T-helper 2 cell treated with Interferon-gamma antibody and Interleukin-4, amounts not matched to agents 100 ng/mL and 5 ng/mL, for 36 hours (primary cell): ENCODE data around the gene CAPG. TPM values are rescaled to one million over a fixed set of nuclear protein-coding genes. Genes with fewer than 3 reads are reported as not detected.
"Not testable (repeated sequence)": the region's sequence is repeated elsewhere in the genome, so short reads cannot be mapped to it uniquely, and the experiment has no call there.

Experiments
- intact Hi-C: fragments of 100-400 bp; cut with micrococcal nuclease; formaldehyde crosslinking; loops from one replicate; pipeline ENCODE4 v1.15.1; 2023
- total RNA-seq: library from RNA; stranded (reverse); gene quantifications from 2 replicates; pipeline ENCODE4 v1.2.3, GENCODE V29; 2022

Gene CAPG, protein sequence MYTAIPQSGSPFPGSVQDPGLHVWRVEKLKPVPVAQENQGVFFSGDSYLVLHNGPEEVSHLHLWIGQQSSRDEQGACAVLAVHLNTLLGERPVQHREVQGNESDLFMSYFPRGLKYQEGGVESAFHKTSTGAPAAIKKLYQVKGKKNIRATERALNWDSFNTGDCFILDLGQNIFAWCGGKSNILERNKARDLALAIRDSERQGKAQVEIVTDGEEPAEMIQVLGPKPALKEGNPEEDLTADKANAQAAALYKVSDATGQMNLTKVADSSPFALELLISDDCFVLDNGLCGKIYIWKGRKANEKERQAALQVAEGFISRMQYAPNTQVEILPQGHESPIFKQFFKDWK
- total RNA-seq = 403 and 407 TPM in 2 replicates

DNA sequence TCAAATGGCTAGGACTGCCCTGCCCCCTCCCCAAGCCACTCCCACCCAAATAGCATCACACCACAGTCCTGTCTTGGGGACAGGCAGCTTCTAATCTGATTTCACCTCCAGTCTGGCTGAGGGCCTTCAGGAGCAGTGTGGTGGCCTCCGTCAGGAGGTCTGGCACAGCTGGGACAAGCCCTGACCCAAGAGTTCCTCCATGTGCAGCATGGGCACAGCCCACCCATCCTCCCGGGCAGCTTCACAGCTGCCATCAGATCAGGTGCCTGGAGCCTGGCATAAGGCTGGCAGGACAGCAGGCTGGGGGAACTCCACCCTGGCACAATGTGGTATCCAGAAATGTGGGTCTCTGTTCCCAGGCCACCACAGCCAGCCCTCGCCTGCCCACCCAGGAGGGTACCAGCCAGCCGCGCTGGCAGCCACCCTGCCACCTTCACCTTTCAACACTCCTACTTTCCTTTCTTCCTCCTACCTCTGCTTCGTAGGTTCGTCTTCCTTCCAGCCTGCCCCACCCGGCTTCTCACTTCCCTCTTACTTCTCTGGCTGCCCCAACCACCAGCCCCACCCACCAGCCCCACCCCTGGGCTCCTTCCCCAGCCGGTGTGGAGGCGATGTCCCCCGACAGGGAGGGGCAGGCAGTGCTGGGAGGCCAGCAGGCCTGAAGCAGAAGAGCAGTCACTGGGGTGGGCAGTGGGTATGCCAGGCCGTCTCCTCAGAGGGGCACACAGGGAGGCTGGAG, at the start of gene CAPG:
Gene CAPG, minus strand, starts transcription at position 522 of the 739 bp plus-strand sequence. CDS start 8,221 bp downstream, outside the sequence.
- intact Hi-C loops = loop anchor here (2.0 kb wide), 2 partner anchors 55 to 83 kb away; partner anchors contain the start of genes ELMOD3, RETSAT and TGOLN2

DNA sequence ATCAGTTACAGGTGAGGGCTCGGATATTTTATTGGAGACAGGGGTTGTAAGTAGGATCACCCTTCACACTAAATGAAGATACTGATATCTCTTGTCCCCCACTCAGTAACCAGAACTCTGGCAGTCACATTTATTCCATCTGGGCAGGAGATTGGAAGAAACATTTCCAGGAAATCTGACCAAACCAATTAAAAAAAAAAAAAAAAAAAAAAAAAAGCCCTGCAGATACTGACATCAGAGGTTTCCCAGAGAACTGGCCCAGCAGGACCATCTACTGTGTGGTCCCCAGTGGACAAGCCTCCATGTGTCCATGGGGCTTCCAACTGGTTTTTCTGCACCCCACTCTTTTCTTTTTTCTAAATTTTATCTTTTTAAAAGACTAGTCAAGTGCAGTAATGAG, 49.6 kb upstream of the CAPG start:
- intact Hi-C loops = no loop called here

DNA sequence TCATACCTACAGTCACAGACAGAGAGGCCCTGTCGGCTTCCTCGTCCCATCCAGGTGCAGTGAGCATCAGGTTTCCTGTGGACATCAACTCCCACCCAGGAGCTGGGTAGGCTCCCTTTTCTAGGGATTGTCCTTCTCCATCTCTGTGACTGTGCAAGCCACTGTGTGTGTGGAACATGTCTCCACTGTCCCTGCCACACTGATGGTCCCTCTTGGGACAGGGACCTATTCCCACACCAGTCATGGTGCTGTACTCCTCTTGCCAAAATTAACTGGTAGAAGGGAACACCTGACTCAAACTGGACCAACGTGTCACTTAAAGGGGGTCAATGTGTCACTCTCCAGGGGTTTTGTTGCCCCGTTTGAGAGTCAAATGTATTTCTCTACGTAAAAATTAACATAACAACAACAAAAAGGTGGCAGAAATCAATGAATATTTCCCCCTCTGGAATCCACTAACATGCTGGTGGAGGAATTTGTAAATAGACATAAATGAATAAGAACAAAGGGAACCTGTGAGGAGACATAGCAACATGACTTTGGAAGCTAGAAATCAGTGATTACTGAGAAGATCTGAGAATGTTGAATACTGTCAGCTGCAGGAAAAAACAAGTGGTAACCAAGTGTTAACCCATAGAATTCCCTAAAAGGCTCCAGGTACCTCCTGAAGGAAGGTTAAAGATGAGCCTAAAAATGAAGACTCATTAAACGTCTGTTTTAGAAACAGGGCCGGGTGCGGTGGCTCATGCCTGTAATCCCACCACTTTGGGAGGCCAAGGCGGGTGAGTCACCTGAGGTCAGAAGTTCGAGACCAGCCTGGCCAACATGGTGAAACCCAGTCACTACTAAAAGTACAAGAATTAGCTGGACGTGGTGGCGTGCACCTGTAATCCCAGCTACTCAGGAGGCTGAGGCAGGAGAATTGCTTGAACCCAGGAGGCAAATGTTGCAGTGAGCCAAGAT, 48.7 kb upstream of the CAPG start:
- intact Hi-C loops = no loop called here

DNA sequence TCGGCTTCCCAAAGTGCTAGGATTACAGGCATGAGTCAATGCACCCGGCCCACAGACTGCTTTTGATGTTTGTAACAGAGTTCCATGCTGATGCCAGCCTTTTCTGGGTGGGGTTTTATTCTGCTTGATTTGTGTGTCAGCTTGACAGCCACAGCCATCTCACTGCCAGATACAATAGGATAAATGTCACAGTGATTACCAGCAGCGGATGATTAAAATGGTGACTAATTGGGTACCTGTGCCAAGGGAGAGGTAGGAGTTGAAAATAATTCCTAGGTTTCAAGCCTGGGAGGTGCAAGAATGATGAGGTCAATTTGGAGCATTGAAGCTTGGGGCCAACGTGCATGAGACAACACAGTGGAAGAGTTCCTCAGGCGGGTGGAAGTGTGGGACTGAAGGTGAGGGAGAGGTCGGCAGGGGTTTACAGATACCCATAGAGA, 47.7 kb upstream of the CAPG start:
- intact Hi-C loops = no loop called here

DNA sequence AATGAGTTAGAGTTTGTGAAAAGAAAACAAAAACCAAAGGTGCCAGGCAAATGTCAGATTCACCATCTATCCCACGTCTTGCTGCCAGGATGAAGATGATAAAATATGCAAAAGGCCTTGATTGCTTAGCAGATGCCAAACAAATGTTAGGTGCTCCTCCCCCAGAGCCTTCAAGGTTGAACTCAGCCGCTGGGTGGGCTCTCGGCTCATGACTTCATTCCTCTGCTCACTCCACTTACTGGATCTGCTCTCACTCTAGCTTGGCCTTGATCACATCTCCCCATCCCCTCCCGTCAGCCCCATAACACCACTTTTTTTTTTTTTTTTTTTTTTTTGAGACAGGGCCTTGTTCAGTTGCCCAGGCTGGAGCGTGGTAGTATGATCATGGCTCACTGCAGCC, 46.9 kb upstream of the CAPG start:
- intact Hi-C loops = no loop called here

DNA sequence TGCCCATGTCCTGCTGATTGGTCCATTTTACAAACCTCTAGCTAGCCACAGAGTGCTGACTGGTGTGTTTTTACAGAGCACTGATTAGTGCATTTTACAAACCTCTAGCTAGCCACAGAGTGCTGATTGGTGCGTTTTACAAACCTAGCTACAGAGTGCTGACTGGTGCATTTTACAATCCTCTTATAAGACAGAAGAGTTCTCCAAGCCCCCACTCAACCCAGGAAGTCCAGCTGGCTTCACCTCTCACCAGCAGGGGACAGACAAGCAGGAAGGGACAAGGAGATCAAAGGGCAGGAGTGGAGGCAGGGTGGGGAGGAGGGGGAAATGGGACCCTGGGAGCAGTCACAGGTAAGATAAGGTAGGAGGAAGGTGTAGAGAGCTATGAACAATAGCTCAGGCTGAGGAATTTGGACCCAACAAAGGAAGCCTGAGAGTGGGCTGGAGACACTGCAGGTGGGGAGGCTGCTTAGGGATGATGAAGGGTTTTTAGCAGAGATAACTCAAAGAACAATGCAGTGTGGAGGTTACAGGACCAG, 45.5 kb upstream of the CAPG start:
- intact Hi-C loops = no loop called here

DNA sequence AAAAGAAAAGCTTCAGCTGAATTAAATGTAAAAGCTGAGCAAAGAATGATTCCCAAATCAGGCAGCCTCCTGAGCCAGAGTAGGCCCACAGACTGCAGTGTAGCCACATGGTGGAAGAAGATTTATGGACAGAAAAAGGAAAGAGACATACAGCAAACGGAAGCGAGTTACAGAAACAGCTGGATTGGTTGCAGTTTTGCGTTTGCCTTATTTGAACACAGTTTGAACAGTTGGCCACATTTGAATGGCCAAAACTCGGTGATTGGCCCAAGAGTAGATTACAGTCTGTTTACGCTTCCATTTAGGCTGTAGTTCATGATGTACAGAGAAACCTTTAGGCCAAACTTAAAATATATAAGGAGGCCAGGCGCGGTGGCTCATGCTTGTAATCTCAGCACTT, 43.4 kb upstream of the CAPG start:
- intact Hi-C loops = no loop called here

DNA sequence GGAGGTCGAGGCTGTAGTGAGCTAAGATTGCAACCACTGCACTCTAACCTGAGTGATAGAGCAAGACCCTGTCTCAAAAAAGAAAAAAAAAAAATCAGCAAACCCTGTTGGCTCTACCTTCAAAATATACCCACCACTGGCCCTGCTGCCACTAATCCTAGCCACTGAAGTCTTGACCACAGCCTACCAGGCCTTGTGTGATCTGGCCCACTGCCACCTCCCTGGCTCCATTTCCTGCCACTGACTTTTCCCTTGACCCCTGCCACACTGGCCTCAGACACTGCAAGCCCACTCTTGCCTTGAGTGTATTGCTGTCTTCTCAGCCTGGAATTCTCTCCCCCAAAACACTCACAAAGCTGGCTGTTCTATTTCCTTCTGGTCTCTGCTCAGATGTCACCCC, 42.1 kb upstream of the CAPG start:
- intact Hi-C loops = no loop called here

DNA sequence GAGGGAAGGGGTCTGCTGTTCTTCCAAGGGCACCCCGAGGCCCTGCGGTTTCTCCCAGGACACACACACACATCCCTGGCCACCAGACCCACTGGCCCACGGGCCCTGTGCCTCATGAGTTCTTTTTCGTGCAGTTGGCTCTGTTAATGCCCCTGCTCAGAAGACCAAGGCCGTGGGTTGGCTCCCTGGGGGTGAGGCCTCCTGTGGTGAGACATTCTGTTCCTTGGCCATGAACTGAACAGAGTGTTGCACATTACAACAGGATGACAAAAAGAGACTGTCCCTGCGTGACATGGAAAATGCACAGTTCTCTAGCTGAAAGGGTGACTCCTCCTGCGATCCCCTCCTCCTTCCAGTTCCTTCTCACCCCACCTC, 39.0 kb upstream of the CAPG start:
- intact Hi-C loops = no loop called here

DNA sequence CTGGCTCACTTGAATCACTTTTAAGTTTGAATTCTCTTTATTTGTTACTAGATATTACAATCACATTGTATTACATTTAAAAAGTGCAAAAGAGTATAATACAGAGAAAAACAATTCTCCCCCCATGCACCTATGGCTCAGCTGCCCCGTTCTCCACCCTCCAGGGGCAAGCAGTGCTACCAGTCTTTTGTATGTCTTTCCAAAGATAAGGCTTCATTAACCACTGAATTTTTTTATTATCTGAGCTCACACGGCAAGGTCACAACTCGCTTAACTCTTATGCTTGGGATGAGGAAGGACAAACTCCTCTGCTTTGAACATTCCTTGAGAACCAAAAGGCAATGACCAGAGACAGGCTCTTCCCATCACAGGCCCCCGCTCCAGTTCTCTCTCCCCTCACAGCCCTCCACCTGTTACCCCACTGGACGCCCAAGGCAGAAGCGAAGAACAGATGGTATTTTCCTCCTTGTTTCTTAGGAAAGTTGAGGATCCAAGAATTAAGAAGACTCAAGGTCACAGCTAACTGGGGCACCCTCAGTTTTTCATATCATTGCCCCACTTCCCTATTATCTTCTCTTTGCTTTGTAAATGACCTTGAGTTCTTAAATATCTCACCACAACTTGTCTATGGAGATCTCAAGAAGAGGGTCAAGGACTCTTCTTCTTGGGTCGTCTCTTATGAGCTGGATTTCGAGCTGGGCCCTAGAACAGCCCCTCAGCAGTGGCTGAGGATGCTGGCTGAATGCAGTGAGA, 38.5 kb upstream of the CAPG start:
- intact Hi-C loops = no loop called here

DNA sequence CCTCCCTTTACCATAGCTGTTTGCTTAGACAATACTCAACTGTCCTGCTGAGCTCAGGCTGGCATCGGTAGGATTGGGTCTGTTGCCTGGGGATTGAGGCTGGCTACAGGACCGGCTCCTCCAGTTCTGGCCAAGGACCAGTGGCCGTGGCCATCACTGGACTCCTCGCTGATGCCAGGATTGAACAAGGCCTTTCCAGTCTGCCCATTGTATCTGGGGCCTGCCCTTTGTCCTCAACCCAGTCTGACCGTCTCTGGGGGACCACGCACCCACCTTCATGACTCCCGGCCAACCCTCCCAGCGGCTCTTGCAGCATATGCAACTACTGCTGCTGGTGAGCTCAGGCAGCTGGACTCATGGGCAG, 37.0 kb upstream of the CAPG start:
- intact Hi-C loops = no loop called here

DNA sequence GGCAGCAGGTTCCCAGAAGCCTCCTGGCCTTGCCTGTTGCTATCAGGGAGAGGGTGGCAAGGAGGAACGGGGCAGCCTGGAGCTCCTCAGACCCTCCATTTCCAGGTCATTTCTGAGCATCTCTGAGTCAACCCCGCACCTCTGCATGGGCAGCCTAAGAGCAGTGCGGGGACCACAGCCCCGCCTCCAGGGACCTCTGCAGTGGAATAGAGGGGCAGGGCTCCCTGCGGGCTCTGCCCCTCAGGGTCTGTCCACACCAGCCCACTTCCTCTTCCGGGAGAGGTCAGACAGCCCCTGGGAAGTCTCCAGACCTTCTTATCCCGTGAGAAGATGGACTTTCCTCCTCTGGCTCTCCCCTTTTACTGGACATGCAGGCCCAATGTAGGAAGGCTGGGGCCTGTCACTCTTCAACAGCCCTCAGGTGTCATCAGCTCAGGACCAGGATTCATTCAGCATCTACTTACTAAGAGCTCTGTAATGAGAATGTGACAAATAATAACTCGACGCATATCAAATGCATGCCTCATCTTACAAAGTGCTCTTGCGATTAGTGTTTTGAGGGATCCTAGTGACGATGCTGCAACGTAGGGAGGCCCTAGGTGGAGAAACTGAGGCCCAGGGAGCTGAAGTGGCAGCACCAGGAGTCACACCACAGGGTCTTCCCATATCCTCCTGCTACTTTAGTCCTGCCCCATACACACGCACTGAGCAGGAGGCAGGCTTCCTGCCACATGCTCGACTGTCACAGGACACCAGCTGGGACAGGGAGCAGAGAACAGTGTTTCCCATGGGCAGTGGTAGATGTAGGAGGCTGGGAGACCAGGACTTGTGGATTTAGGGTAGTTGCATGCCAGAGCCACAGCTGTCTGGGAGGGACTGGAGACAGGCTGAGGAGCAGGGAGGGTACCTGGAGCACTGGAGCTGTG, 36.4 kb upstream of the CAPG start:
- intact Hi-C loops = no loop called here

DNA sequence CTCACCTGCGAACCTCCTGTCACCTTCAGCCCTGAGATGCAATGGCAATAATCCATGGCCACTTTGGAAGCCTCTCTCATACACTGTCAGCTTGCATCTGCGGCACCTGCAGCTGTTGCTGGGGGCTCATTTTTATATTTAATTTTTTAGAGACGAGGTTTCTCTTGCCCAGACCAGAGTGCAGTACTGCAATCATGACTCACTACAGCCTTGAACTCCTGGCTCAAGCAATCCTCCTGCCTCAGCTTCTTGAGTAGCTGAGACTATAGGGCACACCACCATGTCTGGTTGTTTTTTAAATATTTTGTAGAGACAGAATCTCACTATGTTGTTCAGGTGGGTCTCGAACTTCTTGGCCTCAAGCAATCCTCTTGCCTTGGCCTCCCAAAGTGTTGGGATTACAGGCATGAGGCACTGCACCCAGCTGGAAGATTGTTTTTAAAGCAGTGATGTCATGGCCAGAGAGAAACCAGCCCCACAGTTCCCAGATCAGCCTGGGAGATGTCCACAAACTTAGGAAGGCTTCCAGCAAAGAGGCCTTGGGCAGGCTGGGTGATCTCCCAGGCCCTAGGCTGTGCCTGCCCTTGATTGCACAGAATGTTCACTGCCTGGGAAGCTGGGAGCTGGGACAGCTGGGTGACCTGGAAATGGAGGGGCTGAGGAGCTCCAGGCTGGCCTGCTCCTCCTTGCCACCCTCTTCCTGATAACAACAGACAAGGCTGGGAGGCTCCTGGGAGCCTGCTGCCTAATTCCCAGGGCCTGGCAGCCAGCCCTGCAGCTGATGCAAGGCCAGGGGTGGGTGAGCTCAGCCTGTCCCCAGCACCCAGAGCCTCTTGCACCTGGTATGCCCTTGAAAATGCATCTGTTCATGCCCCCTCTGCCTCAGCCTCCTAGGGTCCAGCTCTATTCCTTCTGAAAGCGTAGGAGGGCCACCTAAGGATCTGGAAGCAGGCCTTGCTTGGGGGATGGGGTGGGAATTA, 35.4 kb upstream of the CAPG start:
- intact Hi-C loops = no loop called here

DNA sequence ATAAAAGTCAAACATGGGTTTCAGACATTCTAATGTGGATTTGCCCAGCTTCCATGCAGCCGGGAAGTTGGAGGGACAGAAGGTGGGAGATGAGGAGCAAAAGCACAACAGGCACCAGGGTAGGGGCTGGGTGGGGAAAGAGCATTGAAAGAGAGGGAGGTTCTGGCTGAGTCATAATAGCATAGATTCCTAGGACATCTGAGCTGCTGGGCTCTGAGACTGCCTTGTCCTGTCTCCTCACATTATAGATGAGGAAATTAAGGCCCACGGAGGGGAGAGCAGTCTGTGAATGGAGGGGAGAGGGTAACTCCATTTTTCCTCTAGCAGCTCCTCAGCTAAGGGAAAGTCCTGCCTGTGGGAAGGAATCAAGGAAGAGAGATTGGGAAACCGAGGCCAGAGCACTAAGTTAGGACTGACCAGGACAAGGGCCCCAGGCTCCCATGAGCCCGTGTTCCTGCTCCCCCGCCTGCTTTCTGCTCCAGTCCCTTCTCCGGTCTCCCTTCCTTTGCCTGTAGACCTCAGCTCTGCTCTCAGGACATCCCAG, 34.5 kb upstream of the CAPG start:
- intact Hi-C loops = no loop called here

DNA sequence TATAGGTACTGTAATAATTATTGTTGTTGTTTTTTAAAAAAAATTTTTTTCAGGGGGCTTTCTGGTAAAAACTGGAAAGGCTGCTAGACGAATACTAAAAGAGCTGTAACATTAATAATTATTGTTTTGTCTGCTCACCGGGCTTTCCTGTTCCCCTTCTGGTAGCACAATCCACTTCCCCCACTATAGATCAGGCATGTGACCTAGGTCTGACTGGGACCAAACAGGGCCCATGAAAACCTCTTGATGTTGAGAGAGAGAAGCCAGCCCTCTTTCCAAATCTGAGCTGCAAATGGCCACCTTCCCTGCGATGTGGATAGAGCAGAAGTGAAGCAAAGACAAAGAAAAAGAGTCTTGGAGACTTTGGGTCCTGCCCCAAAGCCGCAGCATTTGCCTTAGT, 31.7 kb upstream of the CAPG start:
- intact Hi-C loops = no loop called here

DNA sequence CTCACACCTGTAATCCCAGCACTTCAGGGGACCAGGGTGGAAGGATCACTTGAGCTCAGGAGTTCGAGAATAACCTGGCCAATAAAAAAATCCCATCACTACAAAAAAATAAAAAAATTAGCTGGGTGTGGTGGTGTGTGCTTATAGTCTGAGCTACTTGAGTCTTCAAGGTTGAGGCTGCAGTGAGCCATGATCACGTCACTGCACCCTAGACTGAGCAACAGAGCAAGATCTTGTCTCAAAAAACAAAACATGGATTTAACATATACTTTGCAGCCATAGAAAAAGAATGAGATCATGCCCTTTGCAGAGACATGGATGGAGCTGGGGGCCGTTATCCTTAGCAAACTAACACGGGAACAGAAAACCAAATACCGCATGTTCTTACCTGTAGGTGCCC, 30.6 kb upstream of the CAPG start:
- intact Hi-C loops = no loop called here

DNA sequence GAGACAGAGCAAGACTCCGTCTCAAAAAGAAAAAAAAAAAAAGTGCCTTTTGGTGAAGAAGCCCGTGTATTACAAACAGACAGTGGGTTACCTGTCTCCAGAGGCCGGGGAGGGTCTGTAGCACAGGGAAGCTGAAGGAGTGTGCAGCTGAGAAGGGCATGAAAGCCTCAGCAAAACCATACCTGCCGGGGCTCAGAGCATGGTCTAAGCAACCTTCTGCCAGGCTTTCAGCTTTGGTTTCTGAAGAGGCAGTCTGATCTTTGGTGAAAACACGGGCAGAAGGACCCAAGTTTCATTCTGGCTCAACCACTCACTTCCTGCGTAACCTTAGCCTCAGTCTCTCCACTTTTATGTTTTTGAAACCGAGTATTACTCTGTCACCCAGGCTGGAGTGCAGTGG, 29.8 kb upstream of the CAPG start:
- intact Hi-C loops = no loop called here

DNA sequence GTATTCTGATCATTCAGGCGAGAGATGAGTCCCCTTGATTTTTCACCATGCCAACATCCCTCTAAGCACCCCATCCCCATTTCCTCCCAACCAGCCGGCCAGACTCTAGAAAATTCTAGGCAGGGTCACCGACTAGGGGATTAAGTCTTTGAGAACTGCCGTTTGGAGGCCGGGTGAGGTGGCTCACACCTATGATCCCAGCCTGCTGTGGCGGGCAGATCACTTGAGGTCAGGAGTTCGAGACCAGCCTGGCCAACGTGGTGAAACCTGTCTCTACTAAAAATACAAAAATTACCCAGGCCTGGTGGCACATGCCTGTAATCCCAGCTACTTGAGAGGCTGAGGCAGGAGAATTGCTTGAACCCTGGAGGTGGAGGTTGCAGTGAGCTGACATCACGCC, 29.4 kb upstream of the CAPG start:
- intact Hi-C loops = not testable (repeated sequence)
